Measurements from ENCODE around the gene SPATA2L. TPM values are rescaled to one million over a fixed set of nuclear protein-coding genes. Genes with fewer than 3 reads are reported as not detected.
"Not testable (repeated sequence)": the region's sequence is repeated elsewhere in the genome, so short reads cannot be mapped to it uniquely, and the experiment has no call there.

Gene SPATA2L
- total and polyA plus RNA-seq, 2 of the 13 experiments (the other 11 are each of a cell fraction or from before 2014, with no cell fraction given) = 9.1 to 20.7 TPM

DNA sequence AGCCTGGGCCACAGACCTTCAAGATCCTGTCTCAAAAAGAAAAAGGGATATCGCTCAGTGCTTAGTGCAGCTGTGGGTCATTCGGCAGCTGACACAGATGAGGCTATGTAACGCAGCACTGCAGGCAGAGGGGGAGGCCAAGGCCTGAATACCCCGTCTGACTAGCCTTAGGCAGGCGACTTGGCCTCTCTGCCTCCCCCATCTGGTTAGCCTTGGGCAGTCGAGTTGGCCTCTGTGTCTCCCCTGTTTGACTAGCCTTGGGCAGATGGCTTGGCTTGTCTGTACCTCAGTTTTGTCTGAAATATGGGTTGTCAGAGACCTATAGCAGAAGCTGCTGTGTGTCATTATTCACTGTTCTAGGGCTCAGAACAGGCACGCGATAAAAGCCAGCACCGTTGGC is 33.9 kb downstream of the SPATA2L start:
- intact Hi-C loops (cut with micrococcal nuclease; ENCODE audit: unreplicated experiment) (no loop called here), in situ Hi-C loops (cut with HindIII; ENCODE audit: extremely low pct_ligation_motif_present, low pct_unique_long_range_greater_than_20kb) (no loop called here)
- H3K27me3 ChIP-seq (ENCODE audit: control insufficient read depth in 1 of 2, insufficient read depth in 2 of 2, low read length in 2 of 2) = no peaks in the 10 kb centered on the region
- no TSS peak for BruUV-seq (replicated peaks)
- ChIA-PET POLR2A (interaction anchor here (1.0 to 1.6 kb wide), 2 partner anchors 25 to 33 kb away, joined by 3 to 4 read pairs; no protein-coding TSS in a partner anchor), CTCF (ENCODE audit: low intra/inter-chr PET ratio, low total read pairs) (no interaction called here)
- H2AFZ ChIP-seq (ENCODE audit: low read length) = no peak overlapping the region
- H3K4me2 ChIP-seq (ENCODE audit: low read depth, low read length) = no peak overlapping the region
- no peak for TF ChIP-seq BCL6 (CRISPR knock-in tag; IDR thresholded peaks at IDR 0.05)
- TF ChIP-seq ZMYM2 (CRISPR knock-in tag; IDR thresholded peaks at IDR 0.05) = 0 out of 2 replicates have a peak, but pooled peaks have one; percentile 32
- peak; percentile 95 for TF ChIP-seq ZSCAN22 (CRISPR knock-in tag; IDR thresholded peaks at IDR 0.05)
- H3K79me2 ChIP-seq (ENCODE audit: insufficient read depth, low read length) = no peaks in the 10 kb centered on the region
- peaks cover 26% of the 10 kb centered on the region for H3K4me1 ChIP-seq (ENCODE audit: insufficient read depth, low read length)
- no peak overlapping the region for H3K9ac ChIP-seq (ENCODE audit: insufficient read depth, low read depth, low read length)
- H4K20me1 ChIP-seq (ENCODE audit: insufficient read depth, low read length) = no peaks in the 10 kb centered on the region
- FAIRE-seq (no peak), DNase-seq (ENCODE audit: low spot score) (no peak), ATAC-seq (no peak)
- peaks cover 12% of the 10 kb centered on the region; the same call in 1 of the 2 replicates for H3K9me3 ChIP-seq (ENCODE audit: low read length)
- H3K36me3 ChIP-seq (replicated peaks in 1 of 2; ENCODE audit: control insufficient read depth in 1 of 2, insufficient read depth in 2 of 2, low read length in 2 of 2) = peaks cover 3 to 7% of the 10 kb centered on the region in 2 experiments; a peak in 3 of 5 replicates
- no peak overlapping the region for H3K4me3 ChIP-seq (replicated peaks in 1 of 3; ENCODE audit: insufficient read depth in 1 of 3, low read depth in 2 of 3, low read length in 3 of 3)
- no peak overlapping the region for H3K27ac ChIP-seq (ENCODE audit: extremely low read length, insufficient read depth, low read length)
- 89% methylated on average over 9 of the region's 9 CpGs for WGBS (ENCODE audit: low lambda C conversion rate)

DNA sequence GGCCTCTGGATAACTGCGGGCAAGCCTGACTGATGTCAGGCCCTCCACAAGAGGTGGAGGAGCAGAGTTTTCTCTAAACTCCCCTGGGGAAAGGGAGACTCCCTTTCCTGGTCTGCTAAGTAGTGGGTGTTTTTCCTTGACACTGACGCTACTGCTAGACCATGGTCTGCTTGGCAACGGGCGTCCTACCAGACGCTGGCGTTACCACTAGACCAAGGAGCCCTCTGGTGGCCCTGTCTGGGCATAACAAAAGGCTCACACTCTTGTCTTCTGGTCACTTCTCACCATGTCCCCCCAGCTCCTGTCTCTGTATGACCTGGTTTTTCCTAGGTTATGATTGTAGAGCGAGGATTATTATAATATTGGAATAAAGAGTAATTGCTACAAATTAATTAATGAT is 34.5 kb downstream of the SPATA2L start:
- H3K27me3 ChIP-seq (ENCODE audit: control insufficient read depth in 1 of 2, insufficient read depth in 2 of 2, low read length in 2 of 2); H3K4me2 ChIP-seq (ENCODE audit: low read depth, low read length); CTCF ChIA-PET (ENCODE audit: low intra/inter-chr PET ratio, low total read pairs); POLR2A ChIA-PET; H3K27ac ChIP-seq (ENCODE audit: extremely low read length, insufficient read depth, low read length); H3K9ac ChIP-seq (ENCODE audit: insufficient read depth, low read depth, low read length); H3K79me2 ChIP-seq (ENCODE audit: insufficient read depth, low read length); FAIRE-seq; H3K4me3 ChIP-seq (replicated peaks in 1 of 3; ENCODE audit: insufficient read depth in 1 of 3, low read depth in 2 of 3, low read length in 3 of 3); DNase-seq (ENCODE audit: low spot score); intact Hi-C loops (cut with micrococcal nuclease; ENCODE audit: unreplicated experiment); in situ Hi-C loops (cut with HindIII; ENCODE audit: extremely low pct_ligation_motif_present, low pct_unique_long_range_greater_than_20kb); ATAC-seq; BruUV-seq (replicated peaks); H2AFZ ChIP-seq (ENCODE audit: low read length); H4K20me1 ChIP-seq (ENCODE audit: insufficient read depth, low read length); H3K36me3 ChIP-seq (replicated peaks in 1 of 2; ENCODE audit: control insufficient read depth in 1 of 2, insufficient read depth in 2 of 2, low read length in 2 of 2): not testable (repeated sequence)
- H3K4me1 ChIP-seq (ENCODE audit: insufficient read depth, low read length) = peaks cover 26% of the 10 kb centered on the region
- 89% methylated on average over 7 of the region's 7 CpGs for WGBS (ENCODE audit: low lambda C conversion rate)
- TF ChIP-seq STAG1 (CRISPR knock-in tag; IDR thresholded peaks at IDR 0.05) (peak; percentile 33), SETDB1 (CRISPR knock-in tag; IDR thresholded peaks at IDR 0.05; ENCODE audit: borderline replicate concordance) (0 out of 2 replicates have a peak, but pooled peaks have one; percentile 77)
- TF ChIP-seq, protein P1, sequence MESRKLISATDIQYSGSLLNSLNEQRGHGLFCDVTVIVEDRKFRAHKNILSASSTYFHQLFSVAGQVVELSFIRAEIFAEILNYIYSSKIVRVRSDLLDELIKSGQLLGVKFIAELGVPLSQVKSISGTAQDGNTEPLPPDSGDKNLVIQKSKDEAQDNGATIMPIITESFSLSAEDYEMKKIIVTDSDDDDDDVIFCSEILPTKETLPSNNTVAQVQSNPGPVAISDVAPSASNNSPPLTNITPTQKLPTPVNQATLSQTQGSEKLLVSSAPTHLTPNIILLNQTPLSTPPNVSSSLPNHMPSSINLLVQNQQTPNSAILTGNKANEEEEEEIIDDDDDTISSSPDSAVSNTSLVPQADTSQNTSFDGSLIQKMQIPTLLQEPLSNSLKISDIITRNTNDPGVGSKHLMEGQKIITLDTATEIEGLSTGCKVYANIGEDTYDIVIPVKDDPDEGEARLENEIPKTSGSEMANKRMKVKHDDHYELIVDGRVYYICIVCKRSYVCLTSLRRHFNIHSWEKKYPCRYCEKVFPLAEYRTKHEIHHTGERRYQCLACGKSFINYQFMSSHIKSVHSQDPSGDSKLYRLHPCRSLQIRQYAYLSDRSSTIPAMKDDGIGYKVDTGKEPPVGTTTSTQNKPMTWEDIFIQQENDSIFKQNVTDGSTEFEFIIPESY (CRISPR knock-in tag; IDR thresholded peaks at IDR 0.05) = peak; percentile 99
- H3K9me3 ChIP-seq (ENCODE audit: low read length) = peaks cover 12% of the 10 kb centered on the region; the same call in 1 of the 2 replicates

DNA sequence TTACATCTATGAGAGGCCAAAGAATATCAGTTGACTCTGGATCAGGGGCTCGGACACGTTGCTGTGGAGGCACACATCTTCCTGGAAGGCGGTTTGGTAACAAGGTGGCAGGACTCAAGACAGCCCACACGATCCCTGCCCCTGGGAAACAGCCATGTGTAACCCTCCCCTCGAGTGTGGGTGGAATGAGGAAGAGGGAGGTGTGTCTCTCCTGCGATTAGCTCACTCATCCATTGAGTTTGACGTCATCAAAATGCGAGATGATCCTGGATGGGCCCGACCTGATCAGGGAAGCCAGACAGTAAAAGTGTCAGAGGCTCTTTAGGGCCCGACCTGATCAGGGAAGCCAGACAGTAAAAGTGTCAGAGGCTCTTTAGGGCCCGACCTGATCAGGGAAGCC is 37.3 kb downstream of the SPATA2L start:
- Histone ChIP-seq H3K9me3 (ENCODE audit: low read length) (peaks cover 12% of the 10 kb centered on the region; the same call in 1 of the 2 replicates), H3K4me1 (ENCODE audit: insufficient read depth, low read length) (peaks cover 27% of the 10 kb centered on the region), H3K36me3 (replicated peaks in 1 of 2; ENCODE audit: control insufficient read depth in 1 of 2, insufficient read depth in 2 of 2, low read length in 2 of 2) (peaks cover 11 to 33% of the 10 kb centered on the region in 2 experiments)
- H4K20me1 ChIP-seq (ENCODE audit: insufficient read depth, low read length); BruUV-seq (replicated peaks); CTCF ChIA-PET (ENCODE audit: low intra/inter-chr PET ratio, low total read pairs); FAIRE-seq; H2AFZ ChIP-seq (ENCODE audit: low read length); H3K4me3 ChIP-seq (replicated peaks in 1 of 3; ENCODE audit: insufficient read depth in 1 of 3, low read depth in 2 of 3, low read length in 3 of 3); H3K9ac ChIP-seq (ENCODE audit: insufficient read depth, low read depth, low read length); ATAC-seq; POLR2A ChIA-PET; H3K27me3 ChIP-seq (ENCODE audit: control insufficient read depth in 1 of 2, insufficient read depth in 2 of 2, low read length in 2 of 2); H3K27ac ChIP-seq (ENCODE audit: extremely low read length, insufficient read depth, low read length); DNase-seq (ENCODE audit: low spot score); intact Hi-C loops (cut with micrococcal nuclease; ENCODE audit: unreplicated experiment); H3K4me2 ChIP-seq (ENCODE audit: low read depth, low read length); H3K79me2 ChIP-seq (ENCODE audit: insufficient read depth, low read length); in situ Hi-C loops (cut with HindIII; ENCODE audit: extremely low pct_ligation_motif_present, low pct_unique_long_range_greater_than_20kb): not testable (repeated sequence)
- WGBS (ENCODE audit: low lambda C conversion rate) = 89% methylated on average over 11 of the region's 11 CpGs
